Right lobe of liver (tissue), 6 donors: ENCODE data around the gene CMPK1. TPM values are rescaled to one million over a fixed set of nuclear protein-coding genes. Genes with fewer than 3 reads are reported as not detected.
A peak's percentile ranks its signal among the peaks of the same experiment; 100 is the strongest.

Experiments
- ATAC-seq, 4 donors: fragments of 200-7000 bp; cut with Tn5 transposase; one replicate each; pipeline ENCODE4 v1.9.1; 2020; ENCODE audit warnings: mild to moderate bottlenecking in 4 of 4, moderate library complexity in 4 of 4
- DNase-seq, 3 donors: peaks; one replicate each; pipeline ENCODE4 v3.0.0-alpha.2; 2020
- H3K27ac ChIP-seq, 3 donors: fragments of 200-600 bp; one replicate each; pipeline ENCODE4 v1.8.0; 2022
- H3K27me3 ChIP-seq, 2 donors: fragments of 200-600 bp; one replicate each; pipeline ENCODE4 v1.8.0; 2022
- H3K36me3 ChIP-seq, 4 donors: fragments of 200-600 bp; sonication (generic) in 1 of 4; one replicate each; pipeline versions ENCODE4 v1.5.1 to v1.8.0; 2017 to 2022; ENCODE audit warnings: control low read depth in 1 of 4
- H3K4me1 ChIP-seq, 4 donors: fragments of 200-600 bp; sonication (generic) in 1 of 4; one replicate each; pipeline versions ENCODE4 v1.5.1 to v1.8.0; 2017 to 2022; ENCODE audit warnings: control low read depth in 1 of 4
- H3K4me3 ChIP-seq, 3 donors: fragments of 200-600 bp; one replicate each; pipeline ENCODE4 v1.8.0; 2022
- H3K9me3 ChIP-seq, 4 donors: fragments of 200-600 bp; sonication (generic) in 1 of 4; one replicate each; pipeline versions ENCODE4 v1.5.1 to v1.8.0; 2017 to 2022; ENCODE audit warnings: control low read depth in 1 of 4
- POLR2A ChIP-seq: fragments of 450-650 bp; IDR thresholded peaks from one replicate; pipeline ENCODE4 v1.6.1; 2017; ENCODE audit warnings: antibody characterized with exemption, mild to moderate bottlenecking
- WGBS: methylation state at CpG from one replicate; pipeline ENCODE4 v1.1.6; 2018; ENCODE audit warnings: low coverage, low lambda C conversion rate; ENCODE audit not compliant: insufficient coverage; ENCODE audit errors: missing lambda C conversion rate; 5-methylcytosine and 5-hydroxymethylcytosine counted together
- intact Hi-C, 2 donors: fragments of 100-400 bp; cut with DNase I; formaldehyde crosslinking; loops; one replicate each; pipeline versions ENCODE4 v1.11.2 to v1.14.1; 2022
- total RNA-seq, 6 experiments: library from RNA; depleted of rRNA in 2 of 6; stranded (reverse); fragments of >200 nt in 2 of 6; fragmentation: NEBNext Ultra II Directional in 3 of 6; extraction: Animal tissue kit (Norgen Biotek cat#: 25700) in 3 of 6; gene quantifications; one replicate each; pipeline versions ENCODE4 v1.1.0 to v1.2.4, GENCODE V29; 2016 to 2023
- TF ChIP-seq, protein P1 (sequence below), 4 donors: fragments of 200-600 bp in 3 of 4; fragments of 450-650 bp in 1 of 4; IDR thresholded peaks; one replicate each; pipeline versions ENCODE4 v1.5.1 to v1.8.0; 2016 to 2022; ENCODE audit warnings: antibody characterized with exemption in 4 of 4, mild to moderate bottlenecking in 2 of 4
- donor health status: DM: no; HTN: yes; CAD: no.
- donor health status: DM: no; HTN: no; CAD: no.
- donor health status: DM: no; HTN: no; CAD: no.
- donor health status: DM: no; HTN: yes; CAD: no.
- donor health status: DM: no; HTN: yes; CAD: no.

Gene CMPK1
- total RNA-seq, 6 experiments from 2014 or later, result 101 to 160 (median 133) TPM

DNA sequence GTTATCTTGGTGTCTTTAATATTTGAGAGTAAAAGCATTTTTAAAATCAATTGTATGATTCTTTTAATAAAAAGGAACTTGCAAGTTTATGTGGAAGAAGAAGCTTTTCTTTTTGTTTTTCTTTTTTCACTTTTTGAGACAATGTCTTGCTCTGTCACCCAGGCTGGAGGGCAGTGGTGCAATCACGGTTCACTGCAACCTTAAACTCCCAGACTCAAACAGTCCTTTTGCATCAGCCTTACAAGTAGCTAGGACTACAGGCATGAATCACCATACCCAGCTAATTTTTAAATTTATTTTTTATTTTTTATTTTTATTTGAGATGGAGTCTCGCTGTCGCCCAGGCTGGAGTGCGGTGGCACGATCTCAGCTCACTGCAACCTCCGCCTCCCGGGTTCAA is 34.1 kb downstream of the CMPK1 start:
- Histone ChIP-seq H3K36me3 (peaks cover 2 to 28% (median 9%) of the 10 kb centered on the region in 4 donors), H3K27me3 (no peaks in the 10 kb centered on the region), H3K9me3 (no peaks in the 10 kb centered on the region), H3K27ac (no peak overlapping the region), H3K4me3 (no peak overlapping the region), H3K4me1 (no peaks in the 10 kb centered on the region)
- DNase-seq (no peak), ATAC-seq (no peak)
- intact Hi-C loops, result no loop called here
- 88% methylated on average over 6 of the region's 7 CpGs for WGBS
- TF ChIP-seq POLR2A, result no peak
- TF ChIP-seq, protein P1, sequence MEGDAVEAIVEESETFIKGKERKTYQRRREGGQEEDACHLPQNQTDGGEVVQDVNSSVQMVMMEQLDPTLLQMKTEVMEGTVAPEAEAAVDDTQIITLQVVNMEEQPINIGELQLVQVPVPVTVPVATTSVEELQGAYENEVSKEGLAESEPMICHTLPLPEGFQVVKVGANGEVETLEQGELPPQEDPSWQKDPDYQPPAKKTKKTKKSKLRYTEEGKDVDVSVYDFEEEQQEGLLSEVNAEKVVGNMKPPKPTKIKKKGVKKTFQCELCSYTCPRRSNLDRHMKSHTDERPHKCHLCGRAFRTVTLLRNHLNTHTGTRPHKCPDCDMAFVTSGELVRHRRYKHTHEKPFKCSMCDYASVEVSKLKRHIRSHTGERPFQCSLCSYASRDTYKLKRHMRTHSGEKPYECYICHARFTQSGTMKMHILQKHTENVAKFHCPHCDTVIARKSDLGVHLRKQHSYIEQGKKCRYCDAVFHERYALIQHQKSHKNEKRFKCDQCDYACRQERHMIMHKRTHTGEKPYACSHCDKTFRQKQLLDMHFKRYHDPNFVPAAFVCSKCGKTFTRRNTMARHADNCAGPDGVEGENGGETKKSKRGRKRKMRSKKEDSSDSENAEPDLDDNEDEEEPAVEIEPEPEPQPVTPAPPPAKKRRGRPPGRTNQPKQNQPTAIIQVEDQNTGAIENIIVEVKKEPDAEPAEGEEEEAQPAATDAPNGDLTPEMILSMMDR (IDR thresholded peaks at IDR 0.05), result no peak

DNA sequence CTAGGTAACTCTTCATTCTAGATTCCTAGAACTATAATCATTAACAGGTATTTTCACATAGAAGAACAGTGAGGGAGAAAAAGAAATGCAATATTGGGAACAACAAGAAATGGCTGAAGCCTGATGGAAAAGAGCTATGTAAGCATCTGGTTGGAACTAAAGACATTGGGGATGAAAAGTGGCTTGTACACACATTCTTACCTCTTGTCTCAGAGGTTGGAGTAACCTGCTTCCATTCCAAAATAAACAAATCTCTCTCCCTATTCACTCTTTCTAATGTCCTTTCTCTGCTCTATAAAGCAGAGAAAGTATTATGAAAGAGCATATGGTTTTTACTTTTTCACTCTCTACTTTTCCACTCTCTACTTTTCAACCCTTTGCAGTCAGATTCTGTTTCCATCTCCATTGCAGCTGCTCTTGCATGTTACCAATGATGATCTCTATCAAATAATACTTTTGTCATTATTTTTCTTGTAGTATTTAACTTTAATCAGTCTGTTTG is 37.5 kb downstream of the CMPK1 start:
- ATAC-seq, result no peak
- Histone ChIP-seq H3K36me3 (peaks cover 5 to 62% (median 28%) of the 10 kb centered on the region in 4 donors), H3K27me3 (no peaks in the 10 kb centered on the region), H3K4me1 (no peaks in the 10 kb centered on the region), H3K27ac (no peak overlapping the region), H3K9me3 (no peaks in the 10 kb centered on the region), H3K4me3 (no peak overlapping the region)
- TF ChIP-seq, protein P1 (IDR thresholded peaks at IDR 0.05), result no peak
- no peak for TF ChIP-seq POLR2A
- no peak for DNase-seq
- intact Hi-C loops, result no loop called here

DNA sequence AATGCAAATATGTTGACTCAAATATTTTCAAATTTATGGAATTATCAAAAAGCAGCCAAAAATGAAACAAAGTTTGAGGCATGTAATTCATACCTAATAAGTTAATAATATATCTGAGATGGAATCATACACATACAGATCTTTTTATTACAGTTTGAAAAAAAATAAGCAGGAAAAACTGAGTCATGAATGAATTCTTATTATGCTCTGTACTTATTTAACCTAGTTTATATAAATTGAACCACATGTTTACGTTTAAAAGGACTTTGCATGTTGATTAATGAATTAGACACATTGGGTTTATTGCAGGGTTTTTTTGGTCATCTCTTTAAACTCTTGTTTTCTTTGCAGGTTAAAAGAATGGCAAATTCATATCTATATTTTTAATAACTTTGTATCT is 40.9 kb downstream of the CMPK1 start:
- TF ChIP-seq POLR2A, result no peak
- TF ChIP-seq, protein P1 (IDR thresholded peaks at IDR 0.05), result no peak
- Histone ChIP-seq H3K27me3 (no peaks in the 10 kb centered on the region), H3K4me1 (peaks cover 0 to 23% (median 0%) of the 10 kb centered on the region in 4 donors), H3K9me3 (no peaks in the 10 kb centered on the region), H3K36me3 (peaks cover 11 to 49% (median 24%) of the 10 kb centered on the region in 4 donors), H3K27ac (no peak overlapping the region), H3K4me3 (no peak overlapping the region)
- intact Hi-C loops, result no loop called here
- 88% methylated on average over 1 of the region's 1 CpG for WGBS
- ATAC-seq (no peak), DNase-seq (no peak)

DNA sequence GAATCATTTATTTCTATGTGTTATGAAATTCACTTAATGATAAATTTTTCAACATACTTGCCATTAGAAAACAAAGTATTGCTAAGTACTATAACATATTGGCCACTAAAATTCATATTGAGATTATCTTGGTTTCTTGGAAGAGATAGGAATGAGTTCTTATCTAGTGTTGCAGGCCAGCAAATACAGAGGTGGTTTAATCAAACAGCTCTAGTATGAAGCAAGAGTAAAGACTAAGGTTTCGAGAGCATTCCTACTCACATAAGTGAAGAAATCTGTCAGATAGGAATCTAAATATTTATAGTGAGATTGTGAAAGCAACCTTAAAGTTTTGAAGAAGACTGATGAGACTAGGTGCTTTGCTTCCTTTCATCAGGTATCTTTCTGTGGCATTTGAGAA is 44.6 kb downstream of the CMPK1 start:
- peak in 3 of 4 donors; percentile 63 to 84 (median 69) for ATAC-seq
- H3K36me3 ChIP-seq, result peaks cover 6 to 29% (median 18%) of the 10 kb centered on the region in 4 donors
- intact Hi-C loops, result no loop called here
- H3K4me3 ChIP-seq, result no peak overlapping the region
- H3K27me3 ChIP-seq, result no peaks in the 10 kb centered on the region
- H3K4me1 ChIP-seq, result peaks cover 0 to 28% (median 0%) of the 10 kb centered on the region in 4 donors
- no peak for DNase-seq
- H3K27ac ChIP-seq, result peak overlapping the region in 1 of 3 donors; percentile 24
- H3K9me3 ChIP-seq, result no peaks in the 10 kb centered on the region
- 33% methylated on average over 1 of the region's 1 CpG for WGBS
- TF ChIP-seq POLR2A, result no peak
- TF ChIP-seq, protein P1 (IDR thresholded peaks at IDR 0.05), result no peak

DNA sequence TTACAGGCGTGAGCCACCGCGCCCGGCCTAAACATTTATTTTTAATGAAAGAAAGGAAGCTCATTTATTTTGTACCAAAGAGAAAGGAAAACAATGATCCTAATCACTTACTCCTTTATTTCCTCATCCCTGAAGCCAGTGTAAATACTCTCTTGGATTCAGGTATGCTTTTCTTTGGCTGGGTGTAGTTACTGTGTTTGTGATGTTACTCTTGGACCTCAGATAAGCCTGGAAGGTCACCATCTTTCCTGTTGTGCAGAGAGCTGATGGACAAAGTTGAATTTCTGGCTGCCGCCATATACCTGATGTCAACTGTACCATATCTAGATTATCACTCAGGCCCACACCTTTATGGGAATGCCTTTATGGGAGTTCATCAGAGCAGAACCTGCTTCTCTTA is 47.1 kb downstream of the CMPK1 start:
- H3K36me3 ChIP-seq, result peaks cover 0 to 6% (median 4%) of the 10 kb centered on the region in 4 donors
- WGBS, result 43% methylated on average over 1 of the region's 5 CpGs
- intact Hi-C loops, result no loop called here

More for the DNA sequence above, 47.1 kb downstream of the CMPK1 start:
- ATAC-seq (peak; percentile 50 to 95 (median 92)), DNase-seq (no peak)
- TF ChIP-seq, protein P1 (IDR thresholded peaks at IDR 0.05), result no peak
- no peak for TF ChIP-seq POLR2A
- H3K9me3 ChIP-seq, result no peaks in the 10 kb centered on the region
- H3K27me3 ChIP-seq, result no peaks in the 10 kb centered on the region
- H3K27ac ChIP-seq, result peak overlapping the region in 1 of 3 donors; percentile 11
- H3K4me3 ChIP-seq, result no peak overlapping the region
- H3K4me1 ChIP-seq, result peaks cover 0 to 28% (median 0%) of the 10 kb centered on the region in 4 donors
